IPS-18a (cell line): ENCODE measurements around the gene RAPGEF4.

Experiments used
- H3K27ac ChIP-seq: one replicate; pipeline ENCODE4 v1.5.1; 2013; ENCODE audit warnings: low read length
- H3K27me3 ChIP-seq: one replicate; pipeline ENCODE4 v1.6.1; 2013; ENCODE audit warnings: mild to moderate bottlenecking, low read length; ENCODE audit not compliant: control insufficient read depth, insufficient read depth
- H3K36me3 ChIP-seq: one replicate; pipeline ENCODE4 v1.6.1; 2013; ENCODE audit warnings: low read depth, low read length; ENCODE audit not compliant: control insufficient read depth
- H3K4me1 ChIP-seq: one replicate; pipeline ENCODE4 v1.6.1; 2013; ENCODE audit warnings: low read depth, low read length; ENCODE audit not compliant: control insufficient read depth
- H3K4me3 ChIP-seq: one replicate; pipeline ENCODE4 v1.5.1; 2013; ENCODE audit warnings: low read length
- H3K9ac ChIP-seq: one replicate; pipeline ENCODE4 v1.6.1; 2013; ENCODE audit warnings: mild to moderate bottlenecking, low read length, moderate library complexity
- H3K9me3 ChIP-seq: one replicate; pipeline ENCODE4 v1.6.1; 2013; ENCODE audit warnings: low read depth, low read length; ENCODE audit not compliant: control insufficient read depth

The RAPGEF4 gene

DNA sequence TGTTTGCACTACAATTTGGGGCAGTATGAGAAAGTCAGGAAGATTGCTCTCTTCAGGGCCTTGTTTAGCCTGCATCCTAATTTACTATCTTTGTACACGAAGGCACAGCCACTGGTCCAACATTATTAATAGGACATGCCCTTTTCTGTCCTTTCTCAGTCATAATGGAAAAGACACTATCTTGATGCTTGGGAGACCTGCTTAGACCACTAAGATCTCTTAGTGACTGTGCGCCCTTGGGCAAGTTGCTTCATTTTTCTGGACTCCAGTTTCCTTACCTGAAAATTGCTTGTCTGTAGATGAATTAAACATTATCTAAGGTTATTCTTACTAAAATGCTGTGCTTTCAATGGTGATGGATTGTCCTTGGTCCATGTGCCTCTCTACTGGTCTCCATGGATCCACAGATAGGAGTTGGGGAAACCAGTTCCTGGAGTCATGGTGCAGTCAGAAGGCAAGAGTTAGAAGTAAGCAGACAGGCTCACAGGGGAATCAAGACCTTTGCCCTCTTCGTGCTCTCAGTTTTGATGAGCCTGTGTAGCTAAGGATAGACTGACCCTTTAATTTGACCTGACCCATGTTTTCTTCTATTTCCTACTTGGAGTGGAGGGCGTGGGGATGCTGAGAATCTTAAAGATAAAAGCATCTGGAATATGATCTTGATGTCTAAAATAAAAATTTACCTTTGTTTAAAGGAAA, 114.0 kb downstream of the RAPGEF4 start:
- Histone ChIP-seq H3K36me3 (no peaks in the 10 kb centered on the region), H3K27me3 (no peaks in the 10 kb centered on the region), H3K4me3 (no peak overlapping the region), H3K9ac (no peak overlapping the region), H3K4me1 (no peaks in the 10 kb centered on the region), H3K9me3 (peaks cover 8% of the 10 kb centered on the region), H3K27ac (no peak overlapping the region)

DNA sequence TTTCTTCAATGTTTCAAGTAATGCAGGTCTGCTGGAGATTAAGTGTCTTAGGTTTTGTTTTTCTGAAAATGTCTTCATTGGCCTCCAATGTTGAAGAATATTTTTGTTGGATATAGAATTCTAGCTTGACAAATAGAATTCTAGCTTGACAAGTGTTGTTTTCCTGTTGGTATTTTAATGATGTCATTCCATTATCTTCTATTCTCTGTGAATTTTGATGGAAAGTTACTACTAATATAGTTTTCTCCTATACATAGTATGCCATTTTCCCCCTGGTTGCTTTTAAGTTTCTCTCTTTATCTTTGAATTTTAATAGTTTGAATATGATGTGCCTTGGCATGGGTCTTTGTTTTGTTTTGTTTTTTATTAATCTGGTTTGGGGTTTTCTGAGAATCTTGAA, 119.9 kb downstream of the RAPGEF4 start:
- H3K36me3 ChIP-seq, result no peaks in the 10 kb centered on the region
- no peak overlapping the region for H3K9ac ChIP-seq
- no peaks in the 10 kb centered on the region for H3K4me1 ChIP-seq
- no peak overlapping the region for H3K4me3 ChIP-seq
- no peak overlapping the region for H3K27ac ChIP-seq
- H3K27me3 ChIP-seq, result no peaks in the 10 kb centered on the region
- H3K9me3 ChIP-seq, result peaks cover 8% of the 10 kb centered on the region

DNA sequence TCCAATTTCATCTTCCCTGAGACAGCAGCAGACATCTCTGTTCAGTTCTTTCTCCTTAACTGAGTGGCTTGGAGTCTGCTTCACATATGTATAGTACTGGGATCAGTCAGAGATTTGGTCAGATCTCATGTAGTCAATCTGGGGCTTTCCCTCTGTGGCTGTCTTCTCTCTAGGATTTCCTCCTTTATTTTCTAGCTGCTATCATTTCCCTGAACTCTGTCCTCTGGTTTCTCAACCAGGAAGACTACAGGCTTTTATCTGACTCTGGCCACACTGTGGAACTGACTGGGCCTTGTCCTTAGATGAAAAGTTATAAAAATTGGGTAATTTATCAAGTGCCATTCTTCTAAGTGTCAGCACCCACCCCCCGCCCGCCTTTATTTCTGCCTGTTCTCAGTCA, 121.0 kb downstream of the RAPGEF4 start:
- H3K27ac ChIP-seq, result no peak overlapping the region
- no peaks in the 10 kb centered on the region for H3K27me3 ChIP-seq
- no peak overlapping the region for H3K4me3 ChIP-seq
- no peak overlapping the region for H3K9ac ChIP-seq
- peaks cover 3% of the 10 kb centered on the region for H3K9me3 ChIP-seq
- no peaks in the 10 kb centered on the region for H3K36me3 ChIP-seq
- no peaks in the 10 kb centered on the region for H3K4me1 ChIP-seq

DNA sequence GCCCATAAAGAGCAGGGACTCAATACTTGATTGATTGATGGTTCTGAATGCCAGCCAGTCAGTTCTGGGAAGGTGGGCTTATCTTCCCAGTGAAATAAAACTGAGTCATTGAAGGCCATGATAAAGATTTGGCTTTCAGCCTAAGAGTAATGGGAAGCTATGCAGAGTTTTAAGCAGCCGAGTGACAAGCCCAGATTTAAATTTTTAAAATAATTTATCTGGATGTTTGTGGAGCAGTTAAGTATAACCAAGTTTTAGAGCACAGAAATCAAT, 122.8 kb downstream of the RAPGEF4 start:
- Histone ChIP-seq H3K9me3 (no peaks in the 10 kb centered on the region), H3K27ac (no peak overlapping the region), H3K4me1 (no peaks in the 10 kb centered on the region), H3K4me3 (no peak overlapping the region), H3K36me3 (no peaks in the 10 kb centered on the region), H3K9ac (no peak overlapping the region), H3K27me3 (no peaks in the 10 kb centered on the region)

DNA sequence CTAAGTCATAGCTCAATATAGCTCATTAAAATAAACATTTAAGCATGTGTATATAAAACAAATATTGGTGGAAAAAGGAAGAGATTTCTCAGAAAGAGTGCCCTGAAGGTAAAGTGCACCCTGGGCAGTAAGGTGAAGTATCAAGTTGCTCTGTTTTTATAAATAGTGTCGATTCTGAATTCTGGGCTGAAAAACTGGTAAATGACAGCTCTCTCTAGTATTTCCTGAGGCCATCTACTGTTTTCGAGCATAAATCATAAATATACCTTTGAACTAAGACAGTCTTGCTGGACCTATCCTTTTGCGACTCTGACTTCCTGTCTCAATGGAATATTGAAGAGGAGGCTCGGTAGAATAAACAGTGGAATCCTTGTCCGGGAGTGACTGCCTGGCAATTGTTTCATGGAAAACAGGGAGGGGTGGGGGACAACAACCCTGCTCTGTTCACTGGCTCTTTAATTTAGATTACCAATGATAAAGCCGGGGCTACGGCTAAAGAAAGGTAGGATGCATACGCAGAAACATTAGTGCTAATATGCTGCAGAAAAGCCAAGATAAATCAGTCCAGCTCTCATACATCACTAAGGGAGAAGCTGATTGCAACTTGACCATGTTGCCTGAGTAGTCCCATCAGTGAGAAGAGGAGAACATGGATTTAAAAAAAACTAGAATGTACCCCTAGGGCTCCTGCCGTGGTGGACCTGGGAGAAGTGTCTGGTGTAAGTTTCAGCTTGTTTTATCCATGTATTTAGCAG, 124.1 kb downstream of the RAPGEF4 start:
- Histone ChIP-seq H3K27ac (no peak overlapping the region), H3K36me3 (no peaks in the 10 kb centered on the region), H3K4me3 (no peak overlapping the region), H3K9me3 (no peaks in the 10 kb centered on the region), H3K27me3 (no peaks in the 10 kb centered on the region), H3K9ac (no peak overlapping the region), H3K4me1 (no peaks in the 10 kb centered on the region)

DNA sequence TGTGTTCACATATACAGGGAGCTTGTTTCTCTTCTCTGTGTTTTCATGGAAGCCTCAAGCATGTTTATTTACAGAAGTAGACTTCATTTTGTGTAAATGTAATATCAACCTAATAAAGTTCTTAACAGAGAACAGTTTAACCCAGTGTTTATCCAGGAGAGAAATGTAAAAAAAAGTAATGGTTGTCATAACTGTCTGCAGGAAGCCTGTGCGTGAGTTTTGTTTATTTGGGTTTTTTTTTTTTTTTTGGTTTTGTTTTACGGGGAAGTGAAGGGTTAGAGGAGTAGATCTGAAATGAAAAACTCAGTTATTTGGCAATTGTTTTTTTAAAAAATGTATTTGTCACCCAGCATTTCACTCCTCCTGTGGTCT, 124.7 kb downstream of the RAPGEF4 start:
- Histone ChIP-seq H3K4me1 (no peaks in the 10 kb centered on the region), H3K9ac (no peak overlapping the region), H3K4me3 (no peak overlapping the region), H3K27ac (no peak overlapping the region), H3K36me3 (no peaks in the 10 kb centered on the region), H3K9me3 (no peaks in the 10 kb centered on the region), H3K27me3 (no peaks in the 10 kb centered on the region)

DNA sequence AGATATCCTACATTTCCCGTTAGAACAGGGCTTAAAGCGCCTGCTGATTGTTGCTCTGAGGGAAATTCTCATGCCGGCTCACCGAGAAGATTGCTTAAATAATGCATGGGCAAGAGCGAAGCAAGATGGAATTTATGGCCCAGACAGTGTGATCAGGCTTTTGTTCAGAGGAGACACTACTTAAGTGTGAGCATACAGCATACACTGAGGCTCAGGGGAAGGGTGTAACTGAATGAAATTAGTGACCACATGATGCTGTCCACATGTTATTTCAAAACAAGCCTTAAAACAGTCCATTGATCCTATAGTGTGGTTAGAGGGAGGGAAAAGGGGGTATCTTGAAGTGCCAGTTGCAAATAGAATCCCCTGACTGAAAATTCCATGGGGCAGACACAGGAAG, 125.5 kb downstream of the RAPGEF4 start:
- no peak overlapping the region for H3K4me3 ChIP-seq
- no peak overlapping the region for H3K9ac ChIP-seq
- no peaks in the 10 kb centered on the region for H3K36me3 ChIP-seq
- H3K9me3 ChIP-seq, result no peaks in the 10 kb centered on the region
- no peak overlapping the region for H3K27ac ChIP-seq
- no peaks in the 10 kb centered on the region for H3K27me3 ChIP-seq
- H3K4me1 ChIP-seq, result no peaks in the 10 kb centered on the region

DNA sequence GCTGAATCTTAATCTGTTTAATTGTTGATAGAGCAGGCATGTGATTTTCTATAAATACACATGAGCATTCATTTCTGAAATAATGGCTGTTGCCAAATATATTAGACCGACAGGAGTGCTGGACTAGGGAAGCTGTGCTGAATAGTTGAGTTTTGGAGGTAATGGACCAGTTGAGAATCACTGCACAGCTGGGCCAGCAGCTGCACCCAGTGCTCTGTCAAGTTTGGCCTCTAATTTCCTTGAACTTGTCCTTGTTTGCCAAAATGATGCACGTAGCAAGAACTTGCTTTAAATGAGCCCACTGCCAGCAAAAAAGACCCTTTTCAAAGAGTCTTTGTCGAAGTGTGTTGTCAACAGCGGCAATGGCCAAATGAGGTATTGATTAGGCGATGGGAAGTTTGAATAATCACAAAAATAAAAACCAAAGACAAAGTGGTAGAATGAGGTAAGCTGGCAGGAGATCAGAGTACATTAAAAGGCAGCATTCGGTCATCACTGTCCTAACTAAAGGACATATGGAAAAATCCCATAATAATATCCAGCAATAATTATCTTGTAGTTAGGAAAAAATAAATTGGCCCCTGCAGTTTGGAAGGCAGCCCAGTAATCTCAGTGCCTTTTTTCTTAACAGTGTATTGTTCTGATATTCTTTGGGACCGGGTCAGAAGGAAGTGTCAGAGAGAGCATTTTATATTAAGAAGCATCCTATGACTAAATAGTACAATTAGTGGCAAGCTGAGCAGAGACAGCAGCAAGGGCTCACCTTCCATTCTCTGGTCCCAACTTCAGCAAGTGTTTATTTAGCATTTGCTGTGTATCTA, 126.2 kb downstream of the RAPGEF4 start:
- no peaks in the 10 kb centered on the region for H3K4me1 ChIP-seq
- H3K36me3 ChIP-seq, result no peaks in the 10 kb centered on the region
- H3K9ac ChIP-seq, result no peak overlapping the region
- H3K27ac ChIP-seq, result no peak overlapping the region
- H3K4me3 ChIP-seq, result no peak overlapping the region
- H3K9me3 ChIP-seq, result no peaks in the 10 kb centered on the region
- no peaks in the 10 kb centered on the region for H3K27me3 ChIP-seq

DNA sequence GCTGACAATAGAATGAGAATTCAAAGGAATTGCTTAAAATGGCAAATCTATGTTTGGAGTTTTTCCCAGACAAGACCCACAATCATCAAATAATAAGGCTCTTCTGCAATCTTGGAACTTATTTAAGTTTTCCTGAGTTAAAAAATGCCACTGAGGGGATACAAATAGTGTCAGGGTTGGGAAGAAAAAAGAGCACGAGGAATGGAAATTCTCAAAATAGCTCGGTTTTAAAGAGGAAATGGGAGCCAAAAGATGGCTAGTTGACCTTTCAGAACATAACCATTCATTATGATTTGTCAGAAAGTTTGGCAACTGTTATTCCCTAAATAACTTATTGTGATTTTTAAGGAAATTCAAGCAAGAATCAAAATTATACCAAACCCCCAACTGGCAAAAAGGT, 127.7 kb downstream of the RAPGEF4 start:
- Histone ChIP-seq H3K4me1 (no peaks in the 10 kb centered on the region), H3K4me3 (no peak overlapping the region)

DNA sequence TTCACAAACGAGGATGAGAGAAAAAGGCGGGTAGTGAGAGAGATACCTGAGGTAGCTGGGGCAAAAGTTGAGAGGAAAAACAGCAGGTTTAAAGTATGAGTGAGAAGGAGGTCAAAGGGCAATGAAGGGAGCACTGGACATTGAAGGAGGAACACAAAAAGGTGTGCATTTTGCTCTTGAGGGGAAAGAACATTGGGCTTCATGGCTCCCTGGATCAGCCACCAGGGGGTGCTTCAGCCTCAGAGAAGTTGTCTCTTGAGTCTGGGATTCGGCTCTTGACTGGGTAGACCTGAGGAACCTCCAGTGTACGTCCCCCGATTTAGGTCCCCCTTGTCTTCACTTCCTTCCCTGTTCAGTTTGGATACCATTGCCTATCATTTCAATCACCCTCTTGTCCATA, 128.5 kb downstream of the RAPGEF4 start:
- Histone ChIP-seq H3K4me3 (no peak overlapping the region), H3K9ac (no peak overlapping the region), H3K27me3 (no peaks in the 10 kb centered on the region), H3K9me3 (no peaks in the 10 kb centered on the region), H3K36me3 (no peaks in the 10 kb centered on the region), H3K4me1 (no peaks in the 10 kb centered on the region), H3K27ac (no peak overlapping the region)

More for the DNA sequence above, 127.7 kb downstream of the RAPGEF4 start:
- no peaks in the 10 kb centered on the region for H3K9me3 ChIP-seq
- no peaks in the 10 kb centered on the region for H3K27me3 ChIP-seq
- H3K27ac ChIP-seq, result no peak overlapping the region
- no peak overlapping the region for H3K9ac ChIP-seq
- no peaks in the 10 kb centered on the region for H3K36me3 ChIP-seq

DNA sequence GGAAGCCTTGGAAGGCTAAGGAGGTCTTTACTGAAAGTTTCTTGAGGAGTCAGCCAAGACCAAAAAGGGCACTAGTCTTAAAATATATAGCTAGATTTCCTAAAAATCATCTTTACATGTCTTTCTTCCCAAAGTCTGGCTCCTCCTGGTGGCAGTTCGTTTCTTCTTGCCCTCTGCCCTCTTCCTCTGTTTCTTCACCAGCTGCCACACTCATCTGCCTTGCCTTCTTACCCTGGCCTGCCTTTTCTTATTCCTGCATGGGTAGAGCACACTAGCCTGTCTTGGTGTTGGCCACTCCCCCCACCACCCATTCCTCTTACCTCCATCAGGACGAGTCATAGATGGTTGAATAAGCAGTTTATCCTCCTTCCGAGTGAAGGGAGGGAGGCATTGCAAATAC, 129.8 kb downstream of the RAPGEF4 start:
- Histone ChIP-seq H3K9ac (no peak overlapping the region), H3K27ac (no peak overlapping the region), H3K27me3 (no peaks in the 10 kb centered on the region), H3K4me3 (no peak overlapping the region), H3K4me1 (no peaks in the 10 kb centered on the region), H3K36me3 (no peaks in the 10 kb centered on the region), H3K9me3 (no peaks in the 10 kb centered on the region)
